T1000 (cell line): ENCODE results near the gene KLHL26.
"Not testable (repeated sequence)": the region's sequence is repeated elsewhere in the genome, so short reads cannot be mapped to it uniquely, and the experiment has no call there.

Experiments
- DNase-seq: peaks from one replicate; lab custom pipeline; 2025; ENCODE audit warnings: mixed read lengths; lab: John Stamatoyannopoulos, UW

The KLHL26 gene

DNA sequence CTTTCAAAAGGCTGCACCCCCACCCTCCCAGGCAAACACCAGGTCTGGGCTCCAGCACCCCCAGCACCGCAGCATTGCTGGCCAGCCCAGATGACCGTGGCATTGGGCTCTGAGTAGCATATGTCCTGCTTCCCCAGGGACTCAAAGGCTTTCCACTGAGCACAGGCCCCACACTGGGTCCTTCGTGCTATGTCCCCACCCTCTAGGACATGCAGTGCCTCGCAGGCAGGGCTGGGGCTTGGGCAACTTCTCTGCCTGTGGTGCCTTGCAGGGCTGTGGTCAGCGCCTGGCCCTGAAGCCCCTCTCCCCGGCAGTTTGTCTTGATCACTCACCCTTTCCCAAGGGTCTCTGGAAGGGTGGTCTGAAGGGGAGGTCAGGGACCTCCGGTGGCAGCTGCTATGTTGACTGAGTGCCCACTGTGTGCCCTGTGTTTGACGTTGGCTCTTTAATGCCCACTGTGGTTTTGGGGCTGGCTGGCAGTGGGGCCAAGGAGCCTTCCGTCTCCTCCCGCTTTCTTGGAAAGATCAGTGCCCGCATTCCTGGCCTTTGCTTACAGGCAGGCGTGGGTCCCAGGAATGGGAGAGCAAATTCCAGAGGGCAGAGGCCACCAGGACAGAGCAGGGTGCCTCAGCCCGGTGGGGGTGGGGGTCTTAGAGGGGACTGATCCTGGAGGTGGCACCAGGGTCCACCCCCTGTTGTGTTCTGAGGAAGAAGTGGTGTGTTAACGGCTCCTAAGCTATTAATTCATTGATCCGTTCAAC, 26.3 kb downstream of the KLHL26 start:
- DNase-seq, result no peak

DNA sequence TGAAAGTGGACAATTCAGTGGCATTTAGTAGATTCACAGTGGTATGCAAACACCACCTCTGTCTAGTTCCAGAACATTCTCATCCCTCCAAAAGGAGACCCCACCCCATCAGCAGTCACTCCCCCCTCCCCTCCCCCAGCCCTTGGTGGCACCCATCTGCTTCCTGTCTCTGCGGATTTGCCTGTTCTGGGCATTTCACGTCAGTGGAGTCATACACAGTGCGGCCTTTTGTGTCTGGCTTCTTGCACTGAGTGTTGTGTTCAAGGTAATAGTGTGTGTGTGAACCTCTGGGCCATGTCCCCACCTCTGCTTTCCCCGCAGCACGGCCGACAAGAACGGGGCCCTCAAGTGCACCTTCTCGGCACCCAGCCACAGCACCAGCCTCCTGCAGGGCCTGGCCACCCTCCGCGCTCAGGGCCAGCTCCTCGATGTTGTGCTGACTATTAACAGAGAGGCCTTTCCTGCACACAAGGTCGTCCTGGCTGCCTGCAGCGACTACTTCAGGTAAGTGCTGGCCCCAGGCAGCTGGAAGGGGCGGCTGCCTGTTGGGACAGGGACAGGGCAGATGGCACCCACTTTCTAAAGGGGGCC, 27.2 kb downstream of the KLHL26 start:
- no peak for DNase-seq

DNA sequence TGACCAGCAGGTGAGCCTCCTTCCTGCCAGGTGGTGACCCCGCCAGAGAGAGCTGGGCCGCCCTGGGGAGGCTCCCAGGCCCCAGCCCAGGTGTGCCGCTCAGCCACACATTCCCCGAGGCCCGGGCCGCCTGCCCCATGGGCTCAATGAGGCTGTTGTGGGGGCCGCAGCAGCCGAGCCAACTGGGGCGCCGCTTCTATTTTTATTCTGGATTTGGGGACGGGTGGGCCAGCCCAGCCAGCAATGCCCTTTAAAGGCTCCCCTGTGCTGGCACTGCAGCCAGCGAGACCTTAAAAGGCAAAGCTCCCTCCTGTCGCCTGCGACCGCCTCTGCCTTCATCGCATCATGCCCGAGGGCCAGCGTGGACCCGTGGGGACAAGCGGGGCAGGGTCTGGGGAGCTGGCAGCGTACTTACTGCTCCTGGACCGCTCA, 29.0 kb downstream of the KLHL26 start:
- DNase-seq, result no peak

DNA sequence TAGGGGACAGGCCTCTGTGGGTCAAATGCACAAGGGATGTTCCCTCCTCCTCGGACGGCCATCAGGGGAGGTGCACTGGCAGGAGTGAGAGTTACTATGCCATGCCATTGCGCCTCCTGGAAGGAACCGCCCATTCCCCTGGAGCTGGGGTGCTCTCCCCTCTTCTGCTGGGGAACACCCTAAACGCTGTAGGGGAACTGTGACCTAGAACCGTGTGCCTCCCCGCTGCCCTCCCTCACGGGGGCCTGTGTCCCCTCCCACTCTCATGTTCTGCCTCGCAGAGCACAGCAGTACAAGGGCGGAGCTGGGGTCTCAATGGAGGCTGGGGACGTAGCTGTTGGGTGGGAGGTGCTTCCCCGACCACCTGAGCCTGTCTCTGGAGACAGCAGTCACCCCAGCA, 29.5 kb downstream of the KLHL26 start:
- no peak for DNase-seq

DNA sequence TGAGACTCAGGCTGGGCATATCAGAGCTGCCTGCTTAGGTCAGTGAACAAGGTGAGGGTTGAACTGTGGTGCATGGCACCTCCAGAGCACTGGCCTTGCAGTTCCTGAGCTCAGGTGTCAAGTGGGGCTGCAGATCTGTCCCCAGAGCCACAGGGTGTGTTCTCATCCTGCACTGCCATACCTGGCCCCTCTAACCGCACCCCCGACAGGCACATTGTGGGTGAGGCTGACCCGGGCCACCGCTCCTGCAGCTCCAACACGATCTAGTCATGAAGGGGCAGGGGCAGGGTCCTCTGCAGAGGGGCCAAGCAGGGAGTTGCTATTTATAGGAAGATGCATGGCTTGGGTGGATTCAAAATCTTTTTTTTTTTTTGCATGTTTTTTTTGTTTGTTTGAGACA, 30.0 kb downstream of the KLHL26 start:
- no peak for DNase-seq

DNA sequence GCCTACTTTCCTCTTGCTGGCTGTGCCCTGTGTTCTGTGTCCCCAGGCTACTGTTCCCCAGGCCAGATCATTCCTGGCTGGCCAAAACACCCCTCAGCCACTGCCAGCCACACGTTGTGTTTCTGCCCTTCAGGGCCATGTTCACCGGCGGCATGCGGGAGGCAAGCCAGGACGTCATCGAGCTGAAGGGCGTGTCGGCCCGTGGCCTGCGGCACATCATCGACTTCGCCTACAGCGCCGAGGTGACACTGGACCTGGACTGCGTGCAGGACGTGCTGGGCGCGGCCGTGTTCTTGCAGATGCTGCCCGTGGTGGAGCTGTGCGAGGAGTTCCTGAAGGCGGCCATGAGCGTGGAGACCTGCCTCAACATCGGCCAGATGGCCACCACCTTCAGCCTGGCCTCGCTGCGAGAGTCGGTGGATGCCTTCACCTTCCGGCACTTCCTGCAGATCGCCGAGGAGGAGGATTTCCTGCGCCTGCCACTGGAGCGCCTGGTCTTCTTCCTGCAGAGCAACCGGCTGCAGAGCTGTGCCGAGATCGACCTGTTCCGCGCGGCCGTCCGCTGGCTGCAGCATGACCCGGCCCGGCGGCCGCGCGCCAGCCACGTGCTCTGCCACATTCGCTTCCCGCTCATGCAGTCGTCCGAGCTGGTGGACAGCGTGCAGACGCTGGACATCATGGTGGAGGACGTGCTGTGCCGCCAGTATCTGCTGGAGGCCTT, 30.9 kb downstream of the KLHL26 start:
- no peak for DNase-seq

DNA sequence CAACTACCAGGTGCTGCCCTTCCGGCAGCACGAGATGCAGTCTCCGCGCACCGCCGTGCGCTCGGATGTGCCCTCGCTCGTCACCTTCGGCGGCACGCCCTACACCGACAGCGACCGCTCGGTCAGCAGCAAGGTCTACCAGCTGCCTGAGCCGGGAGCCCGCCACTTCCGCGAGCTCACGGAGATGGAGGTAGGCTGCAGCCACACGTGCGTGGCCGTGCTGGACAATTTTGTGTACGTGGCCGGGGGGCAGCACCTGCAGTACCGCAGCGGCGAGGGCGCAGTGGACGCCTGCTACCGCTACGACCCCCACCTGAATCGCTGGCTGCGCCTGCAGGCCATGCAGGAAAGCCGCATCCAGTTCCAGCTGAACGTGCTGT, 31.4 kb downstream of the KLHL26 start:
- DNase-seq, result no peak

DNA sequence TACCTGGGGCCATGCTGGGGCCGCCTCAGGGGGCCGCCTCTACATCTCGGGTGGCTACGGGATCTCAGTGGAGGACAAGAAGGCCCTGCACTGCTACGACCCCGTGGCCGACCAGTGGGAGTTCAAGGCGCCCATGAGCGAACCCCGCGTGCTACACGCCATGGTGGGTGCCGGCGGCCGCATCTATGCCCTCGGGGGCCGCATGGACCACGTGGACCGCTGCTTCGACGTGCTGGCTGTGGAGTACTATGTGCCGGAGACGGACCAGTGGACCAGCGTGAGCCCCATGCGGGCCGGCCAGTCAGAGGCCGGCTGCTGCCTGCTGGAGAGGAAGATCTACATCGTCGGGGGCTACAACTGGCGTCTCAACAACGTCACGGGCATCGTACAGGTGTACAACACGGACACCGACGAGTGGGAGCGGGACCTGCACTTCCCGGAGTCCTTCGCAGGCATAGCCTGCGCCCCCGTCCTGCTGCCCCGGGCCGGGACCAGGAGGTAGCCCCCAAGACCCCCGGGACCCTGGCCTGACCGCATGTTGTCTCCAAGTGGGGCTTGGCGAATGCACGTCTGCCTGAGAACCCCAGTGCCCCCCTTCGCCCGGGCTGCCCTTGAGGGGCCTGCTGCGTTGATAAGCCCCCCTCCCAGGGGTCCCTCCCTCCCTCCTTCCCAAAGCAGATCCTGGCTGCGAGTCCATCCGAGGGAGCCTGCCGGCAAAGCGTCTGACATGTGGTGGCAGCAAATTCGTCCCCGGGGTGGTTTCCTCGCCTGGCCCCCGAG, 32.1 kb downstream of the KLHL26 start:
- no peak for DNase-seq

DNA sequence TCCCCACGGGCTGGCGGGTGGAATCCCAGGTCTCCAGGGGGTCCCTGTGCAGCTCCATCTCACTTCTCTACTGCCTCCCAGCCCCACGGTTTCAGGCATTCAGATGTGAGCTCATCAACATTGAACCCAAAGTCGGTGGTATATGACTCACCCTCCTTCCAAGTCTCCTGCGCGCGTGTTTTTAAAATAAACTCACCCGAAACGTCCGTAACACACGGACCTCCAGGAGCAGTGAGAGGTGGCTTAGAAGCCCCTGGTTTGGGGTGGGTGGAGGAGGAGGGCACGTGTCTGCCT, 32.6 kb downstream of the KLHL26 start:
- no peak for DNase-seq

DNA sequence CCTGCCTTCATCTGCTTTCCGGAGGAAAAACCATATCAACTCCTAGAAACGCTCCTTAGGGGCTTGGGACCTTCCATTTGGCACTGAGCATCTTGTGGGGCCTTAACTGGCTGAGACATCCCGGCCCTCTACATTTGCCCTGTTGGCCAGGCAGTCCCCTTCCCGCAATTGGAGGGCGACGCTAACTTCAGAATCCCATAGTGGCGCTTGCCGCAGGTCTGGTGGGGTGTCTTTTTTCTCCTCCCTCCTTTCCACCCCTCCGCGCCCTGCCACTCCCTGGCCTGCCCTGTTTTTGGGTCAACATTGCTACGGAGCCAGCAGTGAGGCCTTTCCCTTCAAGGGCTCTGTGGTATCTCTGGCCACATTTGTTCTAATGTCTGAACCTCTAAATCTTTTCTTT, 33.1 kb downstream of the KLHL26 start:
- DNase-seq, result no peak

DNA sequence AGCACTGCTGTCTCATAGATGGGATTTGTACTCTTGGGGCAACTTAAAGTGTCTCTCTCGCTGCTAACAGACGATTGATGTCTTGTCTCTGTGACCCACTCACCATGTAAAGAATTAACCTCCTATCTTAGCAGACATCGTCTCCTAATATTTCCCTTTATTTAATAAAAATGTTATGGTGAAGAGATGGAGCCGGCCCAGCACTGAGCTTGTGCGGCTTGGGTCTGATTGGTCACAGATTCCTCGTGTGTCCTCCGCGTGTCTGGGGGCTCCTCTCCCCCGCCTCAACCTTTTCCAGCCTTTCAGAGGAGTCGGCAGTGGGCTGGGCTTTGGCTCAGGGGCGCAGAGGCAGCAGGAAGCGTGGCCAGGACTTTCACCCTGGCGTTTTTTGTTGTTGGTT, 33.5 kb downstream of the KLHL26 start:
- no peak for DNase-seq

DNA sequence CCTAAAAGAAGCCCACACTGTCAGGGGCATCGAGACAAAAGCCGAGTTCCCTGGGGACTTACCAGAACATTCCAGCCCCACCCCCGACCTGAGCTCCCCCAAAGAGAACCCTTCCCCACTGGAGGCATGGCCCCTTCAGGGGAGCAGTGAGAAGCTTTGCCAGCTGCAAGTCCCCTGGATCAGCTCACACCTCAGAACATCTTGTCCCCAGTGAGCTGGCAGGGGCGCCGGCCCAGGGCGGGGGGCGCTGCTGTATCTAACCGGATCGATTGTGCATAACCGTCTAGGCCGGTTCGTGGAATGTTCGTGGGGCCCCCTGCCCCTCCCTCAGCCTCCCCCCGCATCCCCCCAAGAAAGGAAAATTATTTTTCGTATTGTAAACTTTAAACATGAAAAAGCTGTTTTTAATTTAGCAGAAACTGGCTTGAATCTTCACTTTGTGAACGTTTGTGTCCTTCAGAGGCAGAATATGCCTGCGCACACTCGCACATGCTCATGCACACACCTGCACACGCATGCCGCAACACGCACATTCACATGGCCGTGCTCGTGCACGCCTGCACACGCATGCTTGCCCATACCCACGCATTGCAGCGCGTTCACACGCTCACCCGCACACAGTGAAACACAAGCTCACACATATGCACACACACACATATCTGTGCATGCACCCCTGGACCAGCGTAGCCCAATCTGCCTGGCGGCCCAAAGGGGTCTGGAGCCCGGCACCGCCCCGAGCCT, 34.6 kb downstream of the KLHL26 start:
- no peak for DNase-seq

DNA sequence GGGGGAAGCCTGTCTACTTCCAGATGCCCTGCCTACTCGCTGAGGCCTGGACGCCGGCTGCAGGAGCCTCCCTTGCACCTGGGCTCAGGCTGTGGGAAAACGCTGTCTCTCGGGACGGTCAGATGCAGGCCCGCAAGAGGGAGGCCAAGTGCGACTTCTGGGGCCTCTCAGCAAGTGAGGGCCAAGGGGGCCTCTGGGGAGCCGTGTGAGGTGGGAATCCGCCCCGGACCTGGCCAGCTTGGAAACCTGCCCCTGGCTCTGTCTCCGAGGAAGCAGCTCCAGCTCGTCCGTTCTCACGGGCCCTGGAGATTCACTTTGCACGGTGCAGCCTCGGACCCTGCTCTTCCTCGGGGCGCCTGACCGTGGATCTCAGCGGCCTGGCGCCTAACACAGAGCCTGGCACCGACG, 35.2 kb downstream of the KLHL26 start:
- DNase-seq, result no peak

DNA sequence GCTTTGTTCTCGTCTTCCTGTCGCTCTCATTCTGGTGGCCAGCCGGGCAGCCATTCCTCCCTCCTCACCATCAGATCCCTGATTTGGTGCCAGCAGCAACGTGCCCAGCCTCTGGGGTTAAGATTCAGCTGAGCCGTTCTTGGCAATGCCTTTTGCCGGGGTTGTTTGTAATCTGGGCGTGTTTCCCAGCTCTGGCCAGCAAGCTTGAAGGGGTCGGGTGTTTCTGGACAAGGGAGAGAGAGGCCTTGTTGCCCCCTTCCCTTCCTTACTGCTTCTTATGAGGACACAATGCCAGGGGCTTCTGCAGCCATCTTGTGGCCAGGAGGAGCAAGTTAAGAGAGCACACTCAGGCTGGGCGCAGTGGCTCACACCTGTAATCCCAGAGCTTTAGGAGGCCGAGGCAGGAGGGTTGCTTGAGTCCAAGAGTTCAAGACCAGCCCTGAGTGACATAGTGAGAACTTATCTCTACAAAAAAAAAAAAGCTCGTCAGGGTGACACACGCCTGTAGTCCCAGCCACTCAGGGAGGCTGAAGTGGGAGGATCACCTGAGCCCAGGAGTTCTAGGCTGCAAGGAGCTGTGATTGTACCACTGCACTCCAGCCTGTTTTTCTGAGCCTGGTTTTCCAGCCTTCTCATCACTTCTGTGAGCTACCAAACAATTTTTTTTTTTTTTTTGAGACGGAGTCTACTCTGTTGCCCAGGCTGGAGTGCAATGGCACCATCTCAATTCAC, 35.9 kb downstream of the KLHL26 start:
- DNase-seq, result no peak

DNA sequence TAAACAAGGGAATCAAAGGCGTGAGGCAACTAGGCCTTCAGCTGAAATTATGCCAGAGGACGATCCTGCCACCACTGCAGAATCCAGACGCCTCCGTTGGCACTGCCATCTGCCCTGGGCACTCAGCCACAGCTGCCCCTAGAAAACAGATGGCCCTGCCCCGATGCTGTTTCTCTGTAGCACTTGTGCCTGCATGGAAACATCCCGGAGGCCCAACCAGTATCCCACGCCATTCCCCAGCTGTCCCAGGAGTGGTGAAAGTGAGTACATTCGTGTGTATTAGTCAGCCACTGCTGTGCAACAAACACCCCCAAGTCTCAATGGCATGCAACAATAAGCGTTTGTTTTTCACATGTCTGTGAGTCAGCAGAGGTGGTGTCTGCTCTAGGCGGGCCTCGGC, 37.8 kb downstream of the KLHL26 start:
- DNase-seq, result no peak

DNA sequence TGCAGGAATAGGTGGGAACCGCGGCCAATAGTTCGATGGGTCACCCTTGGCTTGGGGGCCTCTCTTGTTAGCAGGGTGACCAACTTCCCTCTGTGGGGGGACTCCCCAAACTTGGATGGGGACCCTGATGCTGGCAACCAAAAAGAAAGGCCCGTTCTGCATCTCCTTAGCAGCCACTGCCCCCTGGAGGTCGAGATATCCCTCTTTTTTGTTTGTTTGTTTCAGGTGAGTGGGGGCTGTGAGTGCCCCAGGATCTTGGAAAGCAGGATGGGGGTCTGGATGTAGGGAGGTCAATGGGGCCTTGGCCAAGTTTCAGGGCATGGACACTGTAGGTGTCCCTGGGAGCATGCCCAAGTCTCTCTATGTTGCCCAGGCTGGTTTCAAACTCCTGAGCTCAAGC, 39.0 kb downstream of the KLHL26 start:
- no peak for DNase-seq

DNA sequence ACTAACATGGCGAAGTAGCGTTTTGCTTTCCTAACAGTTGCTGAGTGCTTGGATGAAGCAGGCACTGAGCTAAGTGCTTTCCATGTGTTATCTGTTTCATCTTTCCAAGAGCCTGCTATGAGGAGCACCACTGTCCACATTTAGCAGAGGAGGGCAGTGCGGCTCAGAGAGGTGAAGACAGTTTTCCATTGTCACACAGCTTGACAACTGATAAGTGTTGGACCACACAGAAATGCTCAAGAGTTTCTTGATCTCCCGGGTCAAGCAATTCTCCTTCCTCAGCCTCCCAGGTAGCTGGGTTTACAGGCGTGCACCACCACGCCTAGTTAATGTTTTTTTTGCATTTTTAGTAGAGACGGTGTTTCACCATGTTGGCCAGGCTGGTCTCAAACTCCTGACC, 39.9 kb downstream of the KLHL26 start:
- no peak for DNase-seq

DNA sequence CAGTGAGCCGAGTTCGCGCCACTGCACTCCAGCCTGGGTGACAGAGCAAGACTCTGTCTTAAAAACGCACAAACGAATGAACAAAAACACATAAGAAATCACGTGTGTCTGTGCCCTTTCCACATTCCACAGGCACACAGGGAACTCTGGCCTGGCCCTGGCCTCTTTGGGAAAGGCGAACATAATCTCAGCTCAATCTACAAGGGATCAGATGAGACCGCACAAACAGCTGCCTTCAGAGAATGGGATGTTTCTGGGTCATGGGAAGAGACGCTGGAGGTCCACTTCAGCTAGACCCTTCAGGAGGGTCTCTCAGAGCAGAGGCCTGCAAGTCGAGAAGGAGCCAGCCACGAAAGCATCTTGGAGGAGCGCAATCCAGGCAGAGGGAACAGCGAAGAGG, 40.3 kb downstream of the KLHL26 start:
- no peak for DNase-seq

DNA sequence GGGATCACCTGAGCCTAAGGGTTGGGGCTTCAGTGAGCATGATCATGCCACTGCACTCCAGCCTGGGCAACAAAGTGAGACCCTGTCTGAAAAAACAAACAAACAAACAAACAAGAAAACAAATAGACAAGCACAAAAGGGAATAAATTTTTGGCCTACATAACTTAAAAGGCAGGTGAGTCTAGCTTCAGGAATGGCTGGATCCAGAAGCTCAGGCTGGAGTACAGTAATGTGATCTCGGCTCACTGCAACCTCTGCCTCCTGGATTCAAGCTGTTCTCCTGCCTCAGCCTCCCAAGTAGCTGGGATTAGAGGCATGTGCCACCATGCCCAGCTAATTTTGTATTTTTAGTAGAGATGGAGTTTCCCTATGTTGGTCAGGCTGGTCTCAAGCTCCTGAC, 43.3 kb downstream of the KLHL26 start:
- not testable (repeated sequence) for DNase-seq

DNA sequence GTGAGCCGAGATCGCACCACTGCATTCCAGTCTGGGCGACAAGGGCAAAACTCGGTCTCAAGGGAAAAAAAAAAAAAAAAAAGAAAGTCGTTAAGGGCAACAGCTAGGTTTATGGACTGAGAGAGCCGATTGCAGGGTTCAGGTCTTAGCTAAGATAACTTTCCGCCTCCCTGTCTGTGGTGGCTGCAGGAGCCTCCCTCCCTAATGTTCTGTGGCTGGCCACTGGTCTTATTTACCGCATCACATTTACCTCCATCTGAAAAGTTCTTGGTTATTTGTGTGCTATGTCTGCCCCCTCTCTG, 45.9 kb downstream of the KLHL26 start:
- no peak for DNase-seq

DNA sequence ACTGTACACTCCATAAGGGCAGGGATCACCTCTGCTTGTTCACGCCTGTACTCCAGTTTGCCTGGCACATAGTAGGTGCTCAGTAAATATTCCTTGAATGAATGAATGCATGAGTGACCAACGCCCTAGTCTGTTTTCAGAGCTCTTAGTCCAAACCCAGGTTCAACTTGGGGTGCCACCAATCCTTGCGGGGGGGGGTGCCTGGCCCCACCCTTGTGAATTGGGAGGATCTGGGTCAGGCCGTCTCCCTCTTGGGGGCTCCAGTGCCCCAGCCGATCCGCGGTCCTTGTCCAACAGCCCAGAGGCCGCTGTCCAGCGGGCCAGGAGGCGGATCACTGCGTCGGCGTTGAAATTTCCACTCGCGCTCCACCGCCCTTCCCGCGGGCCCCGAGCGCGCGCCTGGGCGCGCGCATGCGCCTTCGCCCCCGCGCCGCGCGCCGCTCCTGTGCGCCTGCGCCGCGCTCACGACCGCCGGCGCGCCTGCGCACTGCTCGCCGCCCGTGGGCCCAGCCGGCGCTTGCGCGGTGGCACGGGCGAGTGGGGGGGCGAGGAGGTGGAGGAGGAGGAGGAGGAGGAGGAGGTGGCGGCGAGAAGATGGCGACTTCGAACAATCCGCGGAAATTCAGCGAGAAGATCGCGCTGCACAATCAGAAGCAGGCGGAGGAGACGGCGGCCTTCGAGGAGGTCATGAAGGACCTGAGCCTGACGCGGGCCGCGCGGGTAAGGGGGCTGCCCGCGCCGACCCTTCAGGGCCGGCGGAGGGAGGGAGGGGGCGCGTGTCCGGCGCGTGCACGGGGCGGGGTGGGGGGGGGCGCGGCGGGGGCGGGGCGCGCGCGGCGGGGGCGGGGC, 46.5 kb downstream of the KLHL26 start, which contains the start of gene CRTC1:
Gene CRTC1, plus strand, starts transcription at position 572 of the 849 bp plus-strand sequence. Its CDS starts 23 bp downstream, at position 595.
- DNase-seq, result peak; percentile 89
